NCI-H226 (cell line): ENCODE measurements around the gene TECPR2.
A peak's percentile ranks its signal among the peaks of the same experiment; 100 is the strongest.

Experiments
- DNase-seq: peaks from one replicate; pipeline ENCODE4 v3.0.0-alpha.2; 2015

Gene TECPR2

DNA sequence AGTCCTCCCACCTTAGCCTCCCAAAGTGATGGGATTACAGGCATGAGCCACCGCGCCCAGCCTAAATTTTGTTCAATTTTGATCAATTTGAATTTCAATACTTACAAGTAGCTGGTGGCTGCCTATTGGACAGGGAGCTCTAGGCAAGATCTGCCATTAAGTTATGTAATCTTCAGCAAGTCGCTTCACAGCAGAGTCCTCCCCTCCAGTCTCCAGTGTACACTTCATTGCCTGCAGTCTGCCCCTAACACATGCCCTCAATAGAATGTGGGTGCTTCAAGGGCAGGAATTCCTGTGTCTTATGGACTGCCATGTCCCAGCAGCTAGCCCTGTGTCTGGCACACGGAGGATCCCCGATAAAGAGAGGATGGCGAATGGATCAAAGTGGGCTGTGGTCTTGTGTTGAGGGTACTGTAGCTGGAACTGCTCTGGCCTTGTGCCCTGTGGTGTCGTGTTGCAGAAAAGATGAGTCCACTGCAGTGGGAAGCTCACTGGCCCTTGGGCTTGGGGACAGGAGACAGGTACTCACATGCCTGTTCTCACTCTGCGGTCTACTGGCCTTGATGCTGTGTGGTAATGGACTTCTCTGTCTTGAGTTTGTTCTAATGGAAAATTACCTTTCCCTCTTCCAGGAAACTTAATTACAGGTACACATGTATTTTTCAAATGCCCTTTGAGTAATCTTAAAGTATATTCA, 67.6 kb downstream of the TECPR2 start:
- DNase-seq, result no peak

DNA sequence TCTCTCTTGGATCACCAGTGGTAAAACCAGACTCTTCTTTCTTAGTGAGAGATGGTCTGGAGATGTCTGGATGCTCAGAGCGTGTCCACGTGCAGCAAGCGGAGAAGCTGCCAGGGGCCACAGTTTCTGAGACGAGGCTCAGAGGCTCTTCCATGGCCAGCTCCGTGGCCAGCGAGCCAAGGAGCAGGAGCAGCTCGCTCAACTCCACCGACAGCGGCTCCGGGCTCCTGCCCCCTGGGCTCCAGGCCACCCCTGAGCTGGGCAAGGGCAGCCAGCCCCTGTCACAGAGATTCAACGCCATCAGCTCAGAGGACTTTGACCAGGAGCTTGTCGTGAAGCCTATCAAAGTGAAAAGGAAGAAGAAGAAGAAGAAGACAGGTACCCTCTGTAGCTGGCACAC, 69.0 kb downstream of the TECPR2 start:
- DNase-seq, result no peak

- DNase-seq, result no peak
Measured at GRCh38 chr14:102434647-102435175, 72.0 kb downstream of the TECPR2 start.

DNA sequence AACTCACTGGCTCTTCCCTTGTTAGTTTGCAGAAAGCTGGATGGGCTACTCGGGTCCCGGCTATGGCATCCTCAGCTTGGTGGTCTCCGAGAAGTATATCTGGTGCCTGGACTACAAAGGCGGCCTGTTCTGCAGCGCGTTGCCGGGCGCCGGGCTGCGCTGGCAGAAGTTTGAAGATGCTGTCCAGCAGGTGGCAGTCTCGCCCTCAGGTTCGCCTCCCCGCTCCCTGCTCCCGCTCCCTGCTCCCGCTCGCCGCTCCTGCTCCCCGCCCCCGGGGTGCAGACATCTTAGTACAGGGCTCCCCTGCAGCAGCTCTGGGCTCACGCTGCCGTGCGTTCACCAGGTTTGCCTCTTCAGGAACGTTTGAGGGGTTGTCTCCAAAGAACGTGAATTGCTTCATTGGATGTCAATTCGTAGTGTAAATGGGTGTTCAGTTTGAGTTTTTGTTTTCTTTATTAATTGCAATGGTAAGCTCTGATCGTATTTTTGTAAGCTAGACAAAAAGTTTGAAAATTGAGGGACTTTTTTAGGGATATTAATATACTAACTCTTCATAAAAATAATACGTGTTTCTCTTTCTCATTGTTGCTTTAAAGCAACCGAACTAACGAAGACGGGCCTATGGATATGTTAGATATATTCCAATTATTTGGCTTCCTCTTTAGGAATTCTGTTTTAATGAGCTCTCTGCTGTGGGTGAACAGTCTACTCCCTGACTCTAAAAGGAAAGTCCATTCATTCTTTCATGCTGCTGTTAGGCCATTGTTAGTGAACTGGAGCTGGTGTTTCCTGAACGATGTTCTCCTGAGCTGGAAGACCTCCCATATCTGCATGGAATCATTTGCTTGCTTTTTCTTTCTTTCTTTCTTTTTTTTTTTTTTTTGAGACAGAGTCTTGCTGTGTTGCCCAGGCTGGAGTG, 75.5 kb downstream of the TECPR2 start:
- DNase-seq, result peak; percentile 35

- no peak for DNase-seq
Measured at GRCh38 chr14:102439556-102439955, 76.8 kb downstream of the TECPR2 start.

DNA sequence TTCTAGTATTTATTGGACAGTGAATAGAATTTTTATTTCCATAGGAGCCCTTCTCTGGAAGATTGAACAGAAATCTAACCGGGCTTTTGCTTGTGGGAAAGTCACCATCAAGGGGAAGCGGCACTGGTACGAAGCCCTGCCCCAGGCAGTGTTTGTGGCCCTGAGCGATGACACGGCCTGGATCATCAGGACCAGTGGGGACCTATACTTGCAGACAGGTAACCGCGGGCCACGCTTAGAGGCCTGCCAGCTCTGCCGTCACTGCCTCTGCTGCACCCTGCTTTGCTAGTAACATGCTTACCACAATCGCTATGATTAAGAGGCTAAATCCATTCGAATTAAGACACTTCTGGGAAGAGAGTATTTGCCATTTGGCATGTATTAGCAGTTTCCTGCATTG, 77.7 kb downstream of the TECPR2 start:
- no peak for DNase-seq

DNA sequence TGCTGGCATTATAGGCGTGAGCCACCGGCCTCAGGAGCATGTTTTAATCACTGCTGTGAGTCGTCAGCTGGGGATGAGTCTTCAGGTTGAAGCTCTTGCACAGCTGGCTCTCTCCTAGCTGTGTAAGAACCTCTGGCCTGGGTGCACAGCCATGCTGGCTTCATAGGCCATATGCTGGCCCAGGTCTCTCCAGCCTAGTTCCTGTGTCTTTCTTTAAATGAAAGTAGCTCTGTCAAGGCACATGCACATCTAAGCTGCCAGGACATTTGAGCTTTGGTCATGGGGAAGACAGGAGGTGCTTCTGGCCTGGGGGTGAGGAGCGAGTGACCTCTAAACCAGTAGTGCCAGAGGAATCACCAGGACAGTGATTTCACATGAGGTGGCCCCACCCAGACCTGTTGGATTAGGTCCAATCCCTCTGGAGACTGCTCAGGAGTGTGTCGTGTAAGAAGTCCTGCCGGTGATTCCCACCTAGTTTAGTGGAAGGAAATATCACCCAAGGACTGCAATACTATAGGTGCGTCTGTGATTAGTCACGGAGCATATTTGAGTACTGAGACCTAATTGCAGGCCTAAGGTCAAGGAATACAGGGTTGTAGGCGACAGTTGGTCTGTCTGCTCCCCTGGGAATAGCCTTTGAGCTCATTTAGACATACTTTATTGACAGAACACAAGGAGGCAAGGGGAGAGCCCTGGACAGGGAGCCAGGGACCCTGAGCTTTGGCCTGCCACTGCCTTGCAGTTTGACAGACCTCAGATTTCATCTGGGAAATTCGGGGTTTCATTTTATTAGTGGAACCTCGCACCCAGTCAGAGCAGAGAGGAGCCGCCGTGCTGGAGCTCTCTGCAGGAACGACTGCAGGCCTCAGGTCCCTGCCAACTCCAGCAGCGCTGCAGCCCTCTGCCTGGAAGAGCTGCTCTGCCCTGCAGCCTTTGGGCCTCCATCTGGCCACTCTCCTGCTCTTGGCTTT, 79.8 kb downstream of the TECPR2 start:
- no peak for DNase-seq

- no peak for DNase-seq
Measured at GRCh38 chr14:102445066-102445465, 82.3 kb downstream of the TECPR2 start.

DNA sequence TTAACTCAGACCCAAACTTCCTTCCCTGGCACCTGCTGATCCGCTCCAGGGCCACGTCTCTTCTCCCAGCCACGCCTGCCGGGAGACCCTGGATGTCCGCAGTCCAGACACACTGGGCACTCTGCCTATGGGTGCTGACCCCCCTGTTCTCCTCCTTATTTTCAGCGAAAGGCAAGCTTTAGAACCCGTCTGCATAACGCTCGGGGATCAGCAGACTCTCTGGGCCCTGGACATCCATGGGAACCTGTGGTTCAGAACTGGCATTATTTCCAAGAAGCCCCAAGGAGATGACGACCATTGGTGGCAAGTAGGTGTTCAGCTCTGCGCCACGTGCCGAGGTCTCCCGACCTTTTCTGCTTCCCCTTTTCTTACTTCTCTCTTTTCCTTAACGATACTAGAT, 82.9 kb downstream of the TECPR2 start:
- DNase-seq, result no peak

DNA sequence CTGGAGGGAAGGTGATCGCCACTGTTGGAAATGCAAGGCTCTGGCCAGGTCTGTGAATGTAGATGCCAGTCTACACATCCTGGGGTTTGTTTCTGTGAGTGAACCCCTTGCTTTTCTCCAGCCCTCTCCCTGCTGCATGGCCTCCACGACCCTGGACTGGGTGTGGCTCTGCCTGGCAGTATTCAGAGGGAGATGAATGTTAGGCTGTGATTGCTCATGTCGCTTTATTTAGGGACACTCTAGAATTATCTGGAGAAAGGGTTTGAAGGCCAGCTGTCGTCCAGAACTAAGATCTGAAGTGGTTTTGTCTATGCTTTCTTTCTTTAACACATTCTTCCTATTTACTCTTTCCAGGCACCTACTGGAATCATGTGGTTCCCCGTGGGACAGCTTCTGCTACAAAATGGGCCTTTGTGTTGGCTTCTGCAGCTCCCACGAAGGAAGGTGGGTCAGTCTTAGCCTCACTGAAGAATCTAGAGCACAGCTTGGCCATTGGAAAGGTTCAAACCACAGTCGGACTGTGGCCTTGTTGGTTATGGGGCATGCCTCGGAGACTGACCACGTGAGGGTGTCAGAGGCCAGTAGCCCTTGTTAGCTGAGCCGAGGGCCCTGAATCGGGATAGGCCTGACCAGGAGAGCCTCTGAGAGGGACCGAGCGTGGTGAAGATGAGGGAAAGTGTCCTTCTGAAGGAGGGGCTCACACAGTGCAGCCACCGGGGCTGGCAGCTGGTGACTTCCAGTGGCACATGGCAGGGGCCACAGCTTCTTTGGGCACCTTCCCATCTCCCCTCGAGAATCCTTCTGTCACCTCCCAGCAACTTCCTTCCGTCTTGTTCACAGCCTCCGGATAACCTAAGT, 87.7 kb downstream of the TECPR2 start:
- no peak for DNase-seq

DNA sequence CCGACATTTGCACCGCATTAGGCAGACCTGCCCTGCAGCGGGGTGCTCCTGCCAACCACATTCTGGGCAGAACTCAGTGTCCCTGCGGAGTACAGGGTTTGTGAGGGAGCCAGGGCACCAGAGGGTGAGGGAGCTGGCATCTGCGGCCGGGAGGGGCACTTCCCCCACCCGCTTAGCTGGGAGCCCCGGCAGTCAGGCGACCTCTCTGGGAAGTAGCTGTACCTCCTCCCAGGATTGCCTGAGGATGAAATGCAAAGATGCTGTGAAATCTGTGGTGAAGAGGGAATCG, 88.3 kb downstream of the TECPR2 start:
- no peak for DNase-seq

DNA sequence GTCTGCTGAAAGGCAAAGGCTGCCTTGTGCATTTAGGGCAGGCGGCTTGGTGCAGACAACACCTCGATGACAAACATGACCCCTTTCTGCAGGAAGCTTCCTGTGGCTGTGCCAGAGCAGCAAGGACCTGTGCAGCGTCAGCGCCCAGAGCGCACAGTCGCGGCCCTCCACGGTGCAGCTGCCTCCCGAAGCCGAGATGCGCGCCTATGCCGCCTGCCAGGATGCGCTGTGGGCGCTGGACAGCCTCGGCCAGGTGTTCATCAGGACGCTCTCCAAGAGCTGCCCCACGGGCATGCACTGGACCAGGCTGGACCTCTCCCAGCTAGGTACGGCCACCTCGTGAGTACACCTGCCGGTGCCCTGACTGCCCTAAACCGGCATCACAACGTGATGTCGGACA, 89.6 kb downstream of the TECPR2 start:
- no peak for DNase-seq

- DNase-seq, result no peak
Measured at GRCh38 chr14:102454711-102455110, 92.0 kb downstream of the TECPR2 start.

DNA sequence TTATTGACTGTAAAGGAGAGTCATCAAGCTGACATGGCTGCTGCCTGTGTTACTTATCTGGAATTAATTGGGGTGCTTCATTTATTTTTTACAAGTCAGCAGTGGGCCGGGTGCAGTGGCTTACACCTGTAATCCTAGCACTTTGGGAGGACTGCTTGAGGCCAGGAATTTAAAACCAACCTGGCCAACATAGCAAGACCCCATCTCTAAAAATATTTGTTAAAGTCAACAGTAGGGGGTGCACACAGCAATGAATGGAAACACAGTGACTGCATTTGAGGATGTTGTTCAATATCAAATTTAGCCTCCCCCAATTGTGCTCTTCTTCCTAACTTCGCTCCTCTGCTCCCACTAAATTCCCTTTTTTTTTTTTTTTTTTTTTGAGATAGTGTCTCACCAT, 94.8 kb downstream of the TECPR2 start:
- no peak for DNase-seq

- no peak for DNase-seq
Measured at GRCh38 chr14:102461490-102462338, 99.0 kb downstream of the TECPR2 start.

DNA sequence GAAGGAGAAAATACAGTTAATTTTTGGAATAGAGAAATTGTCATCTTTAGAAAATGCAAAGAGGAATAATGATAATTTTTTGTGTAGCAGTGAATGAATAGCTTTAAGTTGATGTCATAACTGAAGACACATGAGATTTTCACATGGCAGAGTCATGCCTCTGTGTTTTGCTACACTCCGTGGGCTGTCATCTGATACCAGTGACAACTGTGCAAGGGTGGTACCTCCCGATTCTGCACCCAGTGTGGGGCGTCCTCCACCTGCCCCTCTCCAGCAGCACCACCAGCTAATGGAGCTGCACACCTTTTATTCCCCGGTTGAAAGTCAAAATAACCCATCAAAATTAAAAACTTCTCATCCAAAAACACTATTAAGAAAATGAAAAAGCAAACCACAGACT, 99.7 kb downstream of the TECPR2 start:
- no peak for DNase-seq

DNA sequence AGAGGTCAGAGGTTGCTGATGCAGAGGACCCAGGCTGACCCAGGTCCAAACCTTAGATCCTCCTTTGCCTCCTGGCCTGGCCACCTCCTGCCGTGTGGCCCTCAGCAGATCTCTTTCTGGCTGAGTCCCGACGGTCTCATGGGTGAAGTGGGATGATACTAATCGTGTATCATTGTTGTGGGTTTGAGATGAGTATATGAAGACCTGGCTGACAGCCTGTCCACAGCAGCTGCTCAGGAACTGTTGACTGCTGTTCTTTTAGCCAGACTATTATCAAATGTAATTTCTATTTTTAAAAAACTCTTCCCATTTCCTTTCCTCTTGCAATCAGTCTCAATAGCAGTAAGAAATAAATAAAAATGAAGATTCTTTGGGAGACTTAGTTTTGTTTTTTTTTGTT, 101.3 kb downstream of the TECPR2 start:
- no peak for DNase-seq

DNA sequence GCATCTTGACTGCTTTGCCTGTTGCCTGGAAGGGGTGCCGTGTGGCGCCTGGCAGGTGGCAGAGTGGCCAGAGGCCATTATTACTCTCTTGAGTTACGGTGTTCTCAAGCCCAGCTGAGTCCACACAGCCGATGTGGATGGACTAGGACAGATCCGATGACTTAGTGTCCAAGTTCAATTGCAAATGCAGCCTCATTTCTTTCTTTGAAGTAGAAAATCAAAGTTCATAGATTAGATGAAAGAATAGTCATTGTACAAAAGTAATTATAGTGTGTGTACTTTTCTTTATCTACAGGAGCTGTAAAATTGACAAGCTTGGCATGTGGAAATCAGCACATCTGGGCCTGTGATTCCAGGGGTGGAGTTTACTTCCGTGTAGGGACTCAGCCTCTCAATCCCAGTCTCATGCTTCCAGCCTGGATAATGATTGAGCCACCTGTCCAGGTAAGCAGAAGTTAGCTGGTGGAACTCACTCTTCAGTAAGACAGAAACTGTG, 102.2 kb downstream of the TECPR2 start:
- no peak for DNase-seq

- no peak for DNase-seq
Measured at GRCh38 chr14:102469261-102469660, 106.5 kb downstream of the TECPR2 start.

DNA sequence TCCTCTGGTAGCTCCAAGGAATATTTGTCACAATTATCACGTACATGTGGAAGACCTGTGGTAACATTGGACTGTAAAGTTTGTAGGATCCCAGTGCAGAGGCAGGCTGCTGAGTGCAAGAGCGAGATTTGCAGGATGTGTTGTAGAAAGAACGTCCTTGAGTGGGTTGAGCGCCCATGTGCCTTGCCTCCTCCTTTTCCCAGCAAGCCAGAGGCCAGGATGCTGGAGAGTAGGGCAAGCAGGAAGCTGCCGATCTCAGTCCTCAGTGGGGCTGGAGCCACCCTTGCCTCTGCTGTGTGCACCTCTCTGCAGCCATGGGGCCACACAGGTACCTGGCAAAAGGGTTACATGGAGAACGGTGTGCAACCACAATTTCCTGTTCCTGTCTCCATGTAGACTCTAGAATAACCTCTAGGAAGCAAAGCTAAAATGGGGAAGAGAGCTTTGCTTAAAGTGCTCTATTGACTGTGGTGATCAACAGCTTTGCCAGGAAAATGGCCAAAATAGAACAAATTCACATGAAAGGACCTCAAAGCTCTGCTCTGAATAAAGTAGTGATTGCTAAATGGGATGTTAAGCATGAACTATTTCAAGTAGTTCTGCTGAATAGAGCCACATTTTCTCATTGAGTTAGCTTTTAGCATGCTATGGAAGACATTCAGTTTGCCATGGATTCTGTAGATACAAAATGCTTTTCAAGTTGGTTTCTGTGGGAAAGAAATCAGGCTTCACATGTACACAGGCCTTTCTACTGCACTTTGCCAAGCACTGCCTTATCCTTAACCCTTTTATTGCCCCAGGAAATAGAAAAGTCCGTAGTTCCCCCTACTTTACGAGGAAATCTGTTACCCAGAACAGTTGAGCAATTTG, 109.4 kb downstream of the TECPR2 start:
- DNase-seq, result no peak
